ENCODE data around the gene SPIRE2. TPM values are rescaled to one million over a fixed set of nuclear protein-coding genes. Genes with fewer than 3 reads are reported as not detected.

SPIRE2 gene
- total and polyA plus RNA-seq, 2 experiments from 2014 or later: 18.4 to 21.7 TPM

DNA sequence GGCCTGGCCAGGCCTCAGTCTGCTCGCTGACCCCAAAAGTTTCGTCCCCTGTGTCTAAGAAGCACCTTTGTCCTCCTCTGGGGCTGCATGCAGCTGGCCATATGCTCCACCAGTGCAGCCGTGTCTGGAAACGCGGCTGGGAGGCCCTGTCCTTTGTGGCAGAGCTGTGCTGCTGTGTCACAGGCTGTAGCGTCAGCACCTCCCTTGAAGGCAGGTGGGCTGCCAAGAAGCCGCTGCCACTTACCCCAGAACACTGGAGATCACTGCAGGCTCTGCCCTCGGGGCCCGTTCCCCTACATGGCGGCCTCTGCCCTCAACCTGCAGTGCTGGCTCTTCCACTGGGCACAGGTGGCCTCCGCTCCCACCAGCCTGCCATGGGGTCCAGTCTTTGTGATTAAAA lies 74.7 kb downstream of the SPIRE2 start:
- Histone ChIP-seq H4K20me1 (ENCODE audit: insufficient read depth, poor library complexity, severe bottlenecking) (no peaks in the 10 kb centered on the region), H3K36me3 (replicated peaks; ENCODE audit: insufficient read depth, low read depth) (no peaks in the 10 kb centered on the region), H3K27ac (no peak overlapping the region), H3K4me2 (no peak overlapping the region), H2AFZ (no peak overlapping the region), H3K4me1 (ENCODE audit: insufficient read depth) (no peaks in the 10 kb centered on the region), H3K4me3 (no peak overlapping the region), H3K9me3 (ENCODE audit: low read depth) (no peaks in the 10 kb centered on the region), H3K9me2 (replicated peaks; ENCODE audit: insufficient read depth) (no peaks in the 10 kb centered on the region), H3K79me2 (no peaks in the 10 kb centered on the region), H3K27me3 (no peaks in the 10 kb centered on the region)
- TF ChIP-seq EZH2phosphoT487 (IDR thresholded peaks at IDR 0.05; ENCODE audit: low read depth, severe bottlenecking, unreplicated experiment) (no peak), EZH2 (IDR thresholded peaks at IDR 0.05; ENCODE audit: borderline replicate concordance) (no peak)
- TF ChIP-seq, protein P1, sequence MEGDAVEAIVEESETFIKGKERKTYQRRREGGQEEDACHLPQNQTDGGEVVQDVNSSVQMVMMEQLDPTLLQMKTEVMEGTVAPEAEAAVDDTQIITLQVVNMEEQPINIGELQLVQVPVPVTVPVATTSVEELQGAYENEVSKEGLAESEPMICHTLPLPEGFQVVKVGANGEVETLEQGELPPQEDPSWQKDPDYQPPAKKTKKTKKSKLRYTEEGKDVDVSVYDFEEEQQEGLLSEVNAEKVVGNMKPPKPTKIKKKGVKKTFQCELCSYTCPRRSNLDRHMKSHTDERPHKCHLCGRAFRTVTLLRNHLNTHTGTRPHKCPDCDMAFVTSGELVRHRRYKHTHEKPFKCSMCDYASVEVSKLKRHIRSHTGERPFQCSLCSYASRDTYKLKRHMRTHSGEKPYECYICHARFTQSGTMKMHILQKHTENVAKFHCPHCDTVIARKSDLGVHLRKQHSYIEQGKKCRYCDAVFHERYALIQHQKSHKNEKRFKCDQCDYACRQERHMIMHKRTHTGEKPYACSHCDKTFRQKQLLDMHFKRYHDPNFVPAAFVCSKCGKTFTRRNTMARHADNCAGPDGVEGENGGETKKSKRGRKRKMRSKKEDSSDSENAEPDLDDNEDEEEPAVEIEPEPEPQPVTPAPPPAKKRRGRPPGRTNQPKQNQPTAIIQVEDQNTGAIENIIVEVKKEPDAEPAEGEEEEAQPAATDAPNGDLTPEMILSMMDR (IDR thresholded peaks at IDR 0.05; ENCODE audit: poor library complexity): no peak
- 95% methylated on average over 11 of the region's 11 CpGs for WGBS (ENCODE audit: low lambda C conversion rate, missing lambda C conversion rate)
- DNase-seq (ENCODE audit: low spot score): no peak

DNA sequence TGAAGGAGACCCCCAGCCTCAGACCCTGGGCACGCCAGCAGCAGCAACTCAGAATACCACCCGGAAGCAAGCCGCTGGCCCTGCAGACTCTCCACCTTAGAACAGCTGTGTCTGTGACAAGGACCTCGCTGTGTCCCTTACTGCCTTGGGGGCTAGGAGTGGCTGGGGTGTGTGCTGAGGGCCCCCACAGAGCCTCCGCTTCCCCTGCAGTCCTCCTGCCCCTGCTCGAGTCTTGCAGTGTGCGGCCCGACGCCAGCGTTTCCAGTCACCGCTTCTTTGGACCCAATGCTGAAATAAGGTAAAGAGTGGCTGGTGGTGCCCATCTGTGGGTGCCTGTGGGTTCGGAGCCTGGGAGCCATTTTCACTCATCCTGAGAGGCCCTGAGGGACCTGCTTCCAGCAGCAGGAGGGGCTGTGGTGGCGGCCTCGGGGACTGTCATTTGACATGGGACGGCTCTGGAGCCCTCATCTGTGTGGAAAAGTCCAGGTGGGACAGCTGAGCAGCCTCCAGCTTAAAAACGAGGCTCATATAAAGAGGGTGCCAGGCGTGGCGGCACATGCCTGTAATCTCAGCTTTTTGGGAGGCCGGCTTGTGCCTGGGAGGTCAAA lies 75.7 kb downstream of the SPIRE2 start:
- no peaks in the 10 kb centered on the region for H3K9me3 ChIP-seq (ENCODE audit: low read depth)
- TF ChIP-seq EZH2phosphoT487 (IDR thresholded peaks at IDR 0.05; ENCODE audit: low read depth, severe bottlenecking, unreplicated experiment): no peak
- TF ChIP-seq, protein P1 (IDR thresholded peaks at IDR 0.05; ENCODE audit: poor library complexity): no peak
- H3K4me3 ChIP-seq: no peak overlapping the region
- no peak overlapping the region for H2AFZ ChIP-seq
- H3K79me2 ChIP-seq: no peaks in the 10 kb centered on the region
- H4K20me1 ChIP-seq (ENCODE audit: insufficient read depth, poor library complexity, severe bottlenecking): no peaks in the 10 kb centered on the region
- no peak overlapping the region for H3K27ac ChIP-seq
- H3K4me1 ChIP-seq (ENCODE audit: insufficient read depth): no peaks in the 10 kb centered on the region
- H3K4me2 ChIP-seq: no peak overlapping the region
- H3K36me3 ChIP-seq (replicated peaks; ENCODE audit: insufficient read depth, low read depth): no peaks in the 10 kb centered on the region
- WGBS (ENCODE audit: low lambda C conversion rate, missing lambda C conversion rate): 94% methylated on average over 19 of the region's 19 CpGs
- DNase-seq (ENCODE audit: low spot score): no peak
- no peaks in the 10 kb centered on the region for H3K27me3 ChIP-seq
- H3K9me2 ChIP-seq (replicated peaks; ENCODE audit: insufficient read depth): no peaks in the 10 kb centered on the region

DNA sequence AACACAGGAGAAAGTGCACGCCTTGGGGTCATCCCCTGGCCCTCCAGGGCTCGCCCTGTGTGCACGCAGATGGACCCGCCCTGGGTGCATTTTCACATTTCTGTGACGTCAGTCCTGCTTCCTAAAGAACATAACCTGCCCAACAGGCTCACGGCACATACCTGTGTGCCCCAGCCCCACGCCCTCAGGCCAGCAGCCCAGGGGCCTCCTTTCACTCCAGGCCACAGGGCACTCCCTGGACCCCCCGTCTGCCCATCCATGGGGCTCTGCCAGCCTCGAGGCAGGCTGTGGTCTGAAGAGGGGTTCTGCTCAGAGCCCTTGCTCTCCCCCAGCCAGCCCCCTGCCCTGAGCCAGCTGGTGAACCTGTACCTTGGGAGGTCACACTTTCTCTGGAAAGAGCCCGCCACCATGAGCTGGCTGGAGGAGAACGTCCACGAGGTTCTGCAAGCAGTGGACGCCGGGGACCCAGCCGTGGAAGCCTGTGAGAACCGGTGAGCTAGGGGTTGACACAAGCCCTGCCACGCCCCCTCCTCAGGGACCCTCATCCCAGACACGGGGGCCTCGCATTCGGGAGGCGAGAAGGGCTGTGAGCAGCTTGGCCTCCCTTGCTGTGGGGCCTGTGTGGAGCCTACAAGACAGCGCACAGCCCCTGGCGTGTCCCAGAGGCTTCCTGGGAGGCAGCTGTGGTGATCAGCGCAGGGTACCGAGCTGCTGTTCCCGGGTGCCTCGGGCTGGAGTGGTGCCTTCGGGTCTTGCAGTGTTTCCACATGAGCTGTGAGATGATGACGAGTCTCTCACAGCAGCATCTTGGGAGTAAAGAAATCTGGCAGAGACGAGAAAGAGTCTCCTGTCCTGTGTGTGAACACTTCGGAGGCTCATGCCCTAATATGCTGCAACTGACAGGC lies 76.6 kb downstream of the SPIRE2 start:
- Histone ChIP-seq H3K36me3 (replicated peaks; ENCODE audit: insufficient read depth, low read depth) (no peaks in the 10 kb centered on the region), H3K27ac (no peak overlapping the region), H3K27me3 (no peaks in the 10 kb centered on the region), H2AFZ (no peak overlapping the region), H3K4me3 (no peak overlapping the region), H3K9me2 (replicated peaks; ENCODE audit: insufficient read depth) (no peaks in the 10 kb centered on the region), H3K4me1 (ENCODE audit: insufficient read depth) (no peaks in the 10 kb centered on the region), H3K79me2 (no peaks in the 10 kb centered on the region), H3K4me2 (no peak overlapping the region), H4K20me1 (ENCODE audit: insufficient read depth, poor library complexity, severe bottlenecking) (no peaks in the 10 kb centered on the region), H3K9me3 (ENCODE audit: low read depth) (no peaks in the 10 kb centered on the region)
- DNase-seq (ENCODE audit: low spot score): no peak
- TF ChIP-seq EZH2phosphoT487 (IDR thresholded peaks at IDR 0.05; ENCODE audit: low read depth, severe bottlenecking, unreplicated experiment) (no peak), EZH2 (IDR thresholded peaks at IDR 0.05; ENCODE audit: borderline replicate concordance) (no peak)
- TF ChIP-seq, protein P1 (IDR thresholded peaks at IDR 0.05; ENCODE audit: poor library complexity): no peak
- WGBS (ENCODE audit: low lambda C conversion rate, missing lambda C conversion rate): 94% methylated on average over 30 of the region's 31 CpGs

All from hepatocyte (in vitro differentiated cells).